GM23338 (cell line): ENCODE measurements around the gene CKB. TPM values are rescaled to one million over a fixed set of nuclear protein-coding genes. Genes with fewer than 3 reads are reported as not detected.

ENCODE experiments used
- ATAC-seq: fragments of 200-7000 bp; cut with Tn5 transposase; 3 replicates; pipeline ENCODE4 v1.9.1; 2020
- DNase-seq: peaks from one replicate; pipeline ENCODE4 v3.0.0-alpha.2; 2015; ENCODE audit warnings: low spot score
- H2AFZ ChIP-seq: fragments of 200-600 bp; sonication (generic); 2 replicates; pipeline ENCODE4 v1.8.0; 2016; ENCODE audit warnings: antibody characterized with exemption, mild to moderate bottlenecking, moderate library complexity
- H3F3A ChIP-seq: fragments of 200-600 bp; sonication (generic); replicated peaks from 2 replicates; pipeline ENCODE4 v1.8.0; 2017; ENCODE audit warnings: antibody characterized with exemption, mixed run types, low read depth
- H3K27ac ChIP-seq: fragments of 200-600 bp; sonication (generic); 2 replicates; pipeline ENCODE4 v1.6.1; 2016; ENCODE audit warnings: low read depth
- H3K27me3 ChIP-seq: fragments of 200-600 bp; sonication (generic); 2 replicates; pipeline ENCODE4 v1.8.0; 2016; ENCODE audit warnings: mild to moderate bottlenecking, mixed run types, moderate library complexity; ENCODE audit not compliant: insufficient read depth
- H3K36me3 ChIP-seq: fragments of 200-600 bp; sonication (generic); 2 replicates; pipeline ENCODE4 v1.8.0; 2016; ENCODE audit warnings: mild to moderate bottlenecking; ENCODE audit not compliant: insufficient read depth
- H3K4me1 ChIP-seq: fragments of 200-600 bp; sonication (generic); 2 replicates; pipeline ENCODE4 v1.8.0; 2016; ENCODE audit warnings: mild to moderate bottlenecking, moderate library complexity; ENCODE audit not compliant: insufficient read depth
- H3K4me2 ChIP-seq: fragments of 200-600 bp; sonication (generic); 2 replicates; pipeline ENCODE4 v1.7.1; 2017; ENCODE audit warnings: mixed run types
- H3K4me3 ChIP-seq: fragments of 200-600 bp; sonication (generic); 2 replicates; pipeline ENCODE4 v1.6.1; 2016; ENCODE audit warnings: mixed run types
- H3K79me2 ChIP-seq: fragments of 200-600 bp; sonication (generic); replicated peaks from 2 replicates; pipeline ENCODE4 v1.8.0; 2017; ENCODE audit warnings: mild to moderate bottlenecking; ENCODE audit not compliant: insufficient read depth
- H3K9me2 ChIP-seq: fragments of 200-600 bp; sonication (generic); 2 replicates; pipeline ENCODE4 v1.8.0; 2017; ENCODE audit not compliant: insufficient read depth
- H4K20me1 ChIP-seq: fragments of 200-600 bp; sonication (generic); replicated peaks from 2 replicates; pipeline ENCODE4 v1.8.0; 2017; ENCODE audit warnings: mild to moderate bottlenecking; ENCODE audit not compliant: insufficient read depth
- H3K27ac Mint-ChIP-seq: 2 replicates; pipeline ENCODE4 v1.8.0; 2020; ENCODE audit warnings: inconsistent platforms, mild to moderate bottlenecking, moderate library complexity, mixed read lengths
- H3K27me3 Mint-ChIP-seq: 3 replicates; pipeline ENCODE4 v1.8.0; 2022; ENCODE audit warnings: low read depth, mild to moderate bottlenecking, moderate library complexity, mixed read lengths, inconsistent platforms; ENCODE audit not compliant: insufficient read depth, poor library complexity
- H3K36me3 Mint-ChIP-seq: 3 replicates; pipeline ENCODE4 v1.8.0; 2021; ENCODE audit warnings: low read depth, mild to moderate bottlenecking, inconsistent platforms, moderate library complexity, mixed read lengths
- H3K4me1 Mint-ChIP-seq: 3 replicates; pipeline ENCODE4 v1.8.0; 2020; ENCODE audit warnings: mild to moderate bottlenecking, inconsistent platforms, mixed read lengths
- H3K4me3 Mint-ChIP-seq: 3 replicates; pipeline ENCODE4 v1.8.0; 2021; ENCODE audit warnings: moderate library complexity, mild to moderate bottlenecking, inconsistent platforms, mixed read lengths
- H3K9me3 Mint-ChIP-seq: 3 replicates; pipeline ENCODE4 v1.8.0; 2020; ENCODE audit warnings: moderate library complexity, mild to moderate bottlenecking, inconsistent platforms, mixed read lengths
- CREB1 ChIP-seq: fragments of 250-450 bp; sonication (Bioruptor Pico); IDR thresholded peaks from 2 replicates; pipeline ENCODE4 v1.5.0; 2020; ENCODE audit warnings: low read depth, mild to moderate bottlenecking, moderate library complexity
- CTCF ChIP-seq, 2 experiments: fragments of 200-600 bp in 1 of 2; sonication (generic) in 1 of 2; conservative IDR thresholded peaks; 2 replicates each; pipeline versions ENCODE4 v1.5.1 to v1.6.1; 2016 to 2017; ENCODE audit warnings: antibody characterized with exemption in 2 of 2, low read depth in 2 of 2, mild to moderate bottlenecking in 2 of 2, moderate library complexity in 1 of 2
- ETS1 ChIP-seq: IDR thresholded peaks from 2 replicates; pipeline ENCODE4 v1.6.1; 2016; ENCODE audit warnings: antibody characterized with exemption
- EZH2 ChIP-seq: fragments of 200-600 bp; sonication (generic); IDR thresholded peaks from one replicate; pipeline ENCODE4 v1.8.0; 2017; ENCODE audit warnings: antibody characterized with exemption, mild to moderate bottlenecking, low read depth; ENCODE audit not compliant: unreplicated experiment
- EZH2phosphoT487 ChIP-seq: fragments of 200-600 bp; sonication (generic); IDR thresholded peaks from one replicate; pipeline ENCODE4 v1.8.1; 2018; ENCODE audit warnings: antibody characterized with exemption; ENCODE audit not compliant: unreplicated experiment
- JUNB ChIP-seq: IDR thresholded peaks from one replicate; pipeline ENCODE4 v1.6.1; 2016; ENCODE audit warnings: antibody characterized with exemption; ENCODE audit not compliant: unreplicated experiment
- NANOG ChIP-seq: IDR thresholded peaks from 2 replicates; pipeline ENCODE4 v1.6.1; 2016; ENCODE audit warnings: antibody characterized with exemption, borderline replicate concordance
- POLR2AphosphoS5 ChIP-seq: IDR thresholded peaks from 2 replicates; pipeline ENCODE4 v1.6.1; 2016; ENCODE audit warnings: antibody characterized with exemption, low read depth
- REST ChIP-seq: IDR thresholded peaks from one replicate; pipeline ENCODE4 v1.6.1; 2018; ENCODE audit warnings: antibody characterized with exemption; ENCODE audit not compliant: unreplicated experiment
- STAT1 ChIP-seq: IDR thresholded peaks from one replicate; pipeline ENCODE4 v1.6.1; 2016; ENCODE audit warnings: antibody characterized with exemption; ENCODE audit not compliant: unreplicated experiment
- ZNF114 ChIP-seq: fragments of 250-450 bp; sonication (Bioruptor Pico); IDR thresholded peaks from 2 replicates; pipeline ENCODE4 v1.5.0; 2020; ENCODE audit warnings: mild to moderate bottlenecking, moderate library complexity
- ZNF331 ChIP-seq: fragments of 250-450 bp; sonication (Bioruptor Pico); IDR thresholded peaks from 2 replicates; pipeline ENCODE4 v1.5.0; 2020; ENCODE audit warnings: low read depth, mild to moderate bottlenecking, moderate library complexity
- ZNF462 ChIP-seq: fragments of 250-450 bp; sonication (Bioruptor Pico); IDR thresholded peaks from 2 replicates; pipeline ENCODE4 v1.5.0; 2020; ENCODE audit warnings: mild to moderate bottlenecking, moderate library complexity
- polyA plus RNA-seq: library from polyadenylated mRNA; unstranded; fragments of >200 nt; fragmentation: Nextera tagmentation; extraction: Ambion mirVana; gene quantifications from 2 replicates; pipeline ENCODE4 v1.2.1, GENCODE V29; 2016
- total RNA-seq: library from RNA; depleted of rRNA; stranded (reverse); fragments of >200 nt; shearing (Covaris generic); gene quantifications from 2 replicates; pipeline ENCODE4 v1.2.3, GENCODE V29; 2014

The CKB gene
- total and polyA plus RNA-seq, 2 experiments from 2014 or later: 604 to 852 TPM

- Histone ChIP-seq H4K20me1 (no peaks in the 10 kb centered on the region), H3K4me3 (no peak overlapping the region), H3K4me1 (peaks cover 18% of the 10 kb centered on the region), H3K27me3 (no peaks in the 10 kb centered on the region; the same call in 1 of the 2 replicates), H3F3A (0 out of 2 replicates have a peak, but pooled peaks cover 3% of the 10 kb centered on the region), H3K79me2 (no peaks in the 10 kb centered on the region), H2AFZ (no peak overlapping the region), H3K4me2 (no peak overlapping the region), H3K36me3 (no peaks in the 10 kb centered on the region), H3K27ac (no peak overlapping the region), H3K9me2 (no peaks in the 10 kb centered on the region)
- TF ChIP-seq ZNF114 (CRISPR knock-in tag) (no peak), JUNB (no peak), EZH2 (no peak), POLR2AphosphoS5 (no peak), NANOG (no peak), ZNF331 (CRISPR knock-in tag) (no peak), ETS1 (no peak), REST (no peak), ZNF462 (CRISPR knock-in tag) (no peak), CREB1 (CRISPR knock-in tag) (no peak), CTCF (conservative IDR thresholded peaks at IDR 0.05; ENCODE audit: low read depth in 2 of 2) (no peak), EZH2phosphoT487 (no peak), STAT1 (no peak)
- Mint-ChIP-seq H3K4me1 (peaks cover 9% of the 10 kb centered on the region; the same call in 1 of the 3 replicates), H3K4me3 (no peak overlapping the region), H3K9me3 (no peaks in the 10 kb centered on the region), H3K27me3 (peaks cover 15% of the 10 kb centered on the region), H3K36me3 (no peaks in the 10 kb centered on the region), H3K27ac (no peak overlapping the region)
- ATAC-seq: no peak
- no peak for DNase-seq
Observed at GRCh38 chr14:103545219-103545914, 22.7 kb upstream of the CKB start.
